ENCODE data around the gene SRXN1.

SRXN1 gene

GRCh38 chr20:676315-676937 lies 23.4 kb upstream of the SRXN1 start:
- Histone ChIP-seq H3K4me3 (ENCODE audit: low read depth, low read length, poor library complexity, severe bottlenecking) (no peak overlapping the region), H3K27ac (ENCODE audit: low read depth, low read length, poor library complexity, severe bottlenecking) (no peak overlapping the region), H4K20me1 (ENCODE audit: insufficient read depth, low read length) (no peaks in the 10 kb centered on the region), H3K4me1 (ENCODE audit: insufficient read depth, low read length, severe bottlenecking) (no peaks in the 10 kb centered on the region), H3K9me2 (ENCODE audit: low read depth, low read length) (no peaks in the 10 kb centered on the region), H3K4me2 (ENCODE audit: low read length) (no peak overlapping the region), H3K79me2 (ENCODE audit: insufficient read depth, low read length) (no peaks in the 10 kb centered on the region), H3F3A (ENCODE audit: insufficient read depth, low read length) (no peaks in the 10 kb centered on the region), H3K9me3 (ENCODE audit: low read length) (no peaks in the 10 kb centered on the region), H2AFZ (ENCODE audit: low read length) (no peak overlapping the region), H3K9ac (ENCODE audit: low read length) (no peak overlapping the region), H3K36me3 (ENCODE audit: insufficient read depth, low read length) (no peaks in the 10 kb centered on the region), H3K27me3 (ENCODE audit: insufficient read depth, low read length) (no peaks in the 10 kb centered on the region)
- no peak for TF ChIP-seq EZH2 (IDR thresholded peaks at IDR 0.05; ENCODE audit: borderline replicate concordance, low read length)
- TF ChIP-seq CTCF (IDR thresholded peaks at IDR 0.05; ENCODE audit: low read length) = no peak

GRCh38 chr20:675453-676314 lies 22.7 kb upstream of the SRXN1 start, which contains the start of gene SCRT2:
SCRT2 (minus strand) TSS chr20:675802; CDS start chr20:675601, 201 bp downstream.
- no peaks in the 10 kb centered on the region for H3K36me3 ChIP-seq (ENCODE audit: insufficient read depth, low read length)
- H2AFZ ChIP-seq (ENCODE audit: low read length) = no peak within 1 kb of the TSS
- no peak within 1 kb of the TSS for H3K27ac ChIP-seq (ENCODE audit: low read depth, low read length, poor library complexity, severe bottlenecking)
- no peaks in the 10 kb centered on the region for H3K9me2 ChIP-seq (ENCODE audit: low read depth, low read length)
- no peaks in the 10 kb centered on the region for H3K9me3 ChIP-seq (ENCODE audit: low read length)
- no peaks in the 10 kb centered on the region for H3K4me1 ChIP-seq (ENCODE audit: insufficient read depth, low read length, severe bottlenecking)
- H3K9ac ChIP-seq (ENCODE audit: low read length) = no peak within 1 kb of the TSS
- TF ChIP-seq EZH2 (IDR thresholded peaks at IDR 0.05; ENCODE audit: borderline replicate concordance, low read length) (no peak), CTCF (IDR thresholded peaks at IDR 0.05; ENCODE audit: low read length) (no peak)
- H3F3A ChIP-seq (ENCODE audit: insufficient read depth, low read length) = no peaks in the 10 kb centered on the region
- no peaks in the 10 kb centered on the region for H3K27me3 ChIP-seq (ENCODE audit: insufficient read depth, low read length)
- no peak within 1 kb of the TSS for H3K4me2 ChIP-seq (ENCODE audit: low read length)
- no peak within 1 kb of the TSS for H3K4me3 ChIP-seq (ENCODE audit: low read depth, low read length, poor library complexity, severe bottlenecking)
- H3K79me2 ChIP-seq (ENCODE audit: insufficient read depth, low read length) = no peaks in the 10 kb centered on the region
- H4K20me1 ChIP-seq (ENCODE audit: insufficient read depth, low read length) = no peaks in the 10 kb centered on the region

- Histone ChIP-seq H3K9ac (ENCODE audit: low read length) (no peak overlapping the region), H2AFZ (ENCODE audit: low read length) (no peak overlapping the region), H3K36me3 (ENCODE audit: insufficient read depth, low read length) (no peaks in the 10 kb centered on the region), H3K27me3 (ENCODE audit: insufficient read depth, low read length) (no peaks in the 10 kb centered on the region), H3F3A (ENCODE audit: insufficient read depth, low read length) (no peaks in the 10 kb centered on the region), H3K9me3 (ENCODE audit: low read length) (no peaks in the 10 kb centered on the region), H3K4me1 (ENCODE audit: insufficient read depth, low read length, severe bottlenecking) (no peaks in the 10 kb centered on the region), H3K79me2 (ENCODE audit: insufficient read depth, low read length) (no peaks in the 10 kb centered on the region), H4K20me1 (ENCODE audit: insufficient read depth, low read length) (no peaks in the 10 kb centered on the region), H3K27ac (ENCODE audit: low read depth, low read length, poor library complexity, severe bottlenecking) (no peak overlapping the region), H3K4me3 (ENCODE audit: low read depth, low read length, poor library complexity, severe bottlenecking) (no peak overlapping the region), H3K9me2 (ENCODE audit: low read depth, low read length) (no peaks in the 10 kb centered on the region), H3K4me2 (ENCODE audit: low read length) (no peak overlapping the region)
- TF ChIP-seq EZH2 (IDR thresholded peaks at IDR 0.05; ENCODE audit: borderline replicate concordance, low read length) (no peak), CTCF (IDR thresholded peaks at IDR 0.05; ENCODE audit: low read length) (no peak)
These were observed 22.0 kb upstream of the SRXN1 start for GRCh38 chr20:675033-675452.

Measured in OCI-LY1 (cell line).